Measurements from ENCODE around the gene HOXC4. TPM values are rescaled to one million over a fixed set of nuclear protein-coding genes. Genes with fewer than 3 reads are reported as not detected.

HOXC4 gene
- total RNA-seq, 1 experiment from 2014 or later = not detected

- H2BK15ac ChIP-seq (ENCODE audit: low read depth, low read length) = no peak overlapping the region
- Mint-ChIP-seq H3K27me3 (ENCODE audit: low read depth) (peaks cover 100% of the 10 kb centered on the region), H3K4me1 (peaks cover 4 to 30% of the 10 kb centered on the region in 2 experiments; a peak in 3 of 4 replicates), H3K4me3 (no peak overlapping the region; a peak in 1 of 5 replicates), H3K36me3 (ENCODE audit: insufficient read depth in 1 of 3, low read depth in 3 of 3) (no peaks in the 10 kb centered on the region), H3K9me3 (peaks cover 0 to 2% of the 10 kb centered on the region in 2 experiments; a peak in 1 of 5 replicates), H3K27ac (no peak overlapping the region)
- no peaks in the 10 kb centered on the region for H3K9me3 ChIP-seq (ENCODE audit: control insufficient read depth, low read depth, low read length)
- no peak for DNase-seq
- H3K18ac ChIP-seq (ENCODE audit: insufficient read length, low read depth, low read length) = no peak overlapping the region
- H4K8ac ChIP-seq (replicated peaks; ENCODE audit: insufficient read length, low read depth, low read length) = no peak overlapping the region
- no peaks in the 10 kb centered on the region for H3K23me2 ChIP-seq (ENCODE audit: insufficient read length, low read depth, low read length, poor library complexity, severe bottlenecking)
- no peak overlapping the region for H3K4ac ChIP-seq (ENCODE audit: low read depth, low read length)
- H3K27ac ChIP-seq (ENCODE audit: insufficient read length, low read depth, low read length) = no peak overlapping the region
- no peaks in the 10 kb centered on the region for H3K79me1 ChIP-seq (ENCODE audit: insufficient read depth, low read depth, low read length, poor library complexity, severe bottlenecking)
- H3T11ph ChIP-seq (ENCODE audit: low read length) = no peak overlapping the region
- H2BK5ac ChIP-seq (ENCODE audit: insufficient read length, low read length) = no peak overlapping the region
- H2BK12ac ChIP-seq (ENCODE audit: insufficient read length, low read depth, low read length) = no peak overlapping the region
- H4K20me1 ChIP-seq (ENCODE audit: control insufficient read depth, insufficient read depth, insufficient read length) = no peaks in the 10 kb centered on the region
- H4K5ac ChIP-seq (ENCODE audit: insufficient read length, low read depth, low read length) = no peak overlapping the region
- H3K56ac ChIP-seq (ENCODE audit: insufficient read length, low read depth, low read length) = no peak overlapping the region
- no peak overlapping the region for H2AK5ac ChIP-seq (ENCODE audit: insufficient read length, low read length)
- no peaks in the 10 kb centered on the region for H3K4me1 ChIP-seq (ENCODE audit: insufficient read depth, low read length)
- H3K27me3 ChIP-seq (ENCODE audit: insufficient read depth, low read length) = peaks cover 94% of the 10 kb centered on the region
- no peak overlapping the region for H2AFZ ChIP-seq (ENCODE audit: low read length)
- H2BK120ac ChIP-seq (ENCODE audit: low read depth, low read length, poor library complexity, severe bottlenecking) = no peak overlapping the region
- no peaks in the 10 kb centered on the region for H3K79me2 ChIP-seq (ENCODE audit: insufficient read depth, low read length)
- no peak overlapping the region for H2BK20ac ChIP-seq (ENCODE audit: low read depth, low read length, poor library complexity, severe bottlenecking)
- TF ChIP-seq CTCF (conservative IDR thresholded peaks at IDR 0.05) = no peak
- H3K9ac ChIP-seq (ENCODE audit: extremely low read depth, insufficient read length, low read length) = no peak overlapping the region
- no peak overlapping the region for H3K14ac ChIP-seq (ENCODE audit: insufficient read depth, low read length)
- H3K23ac ChIP-seq (ENCODE audit: insufficient read length, low read depth, low read length) = no peak overlapping the region
- H4K91ac ChIP-seq (ENCODE audit: insufficient read length, low read depth, low read length) = no peak overlapping the region
- H3K4me2 ChIP-seq (ENCODE audit: insufficient read depth, insufficient read length, low read length) = no peak overlapping the region
- no CpG with 5 or more reads among the region's 14 CpGs for WGBS (ENCODE audit: extremely low coverage, insufficient read length, low lambda C conversion rate)
Observed at GRCh38 chr12:54011665-54012532, 41.7 kb upstream of the HOXC4 start.

Data from H9 (cell line).